ENCODE results near the gene CAPN11.

- TF ChIP-seq SUZ12 (IDR thresholded peaks at IDR 0.05; ENCODE audit: extremely low read depth, insufficient read depth, insufficient read length) (no peak), ZNF274 (IDR thresholded peaks at IDR 0.05; ENCODE audit: low read depth, low read length) (no peak)
Observed at GRCh38 chr6:44233567-44234100, 75.0 kb downstream of the CAPN11 start.
